ENCODE data around the gene ZNF213.
"Not testable (repeated sequence)": the region's sequence is repeated elsewhere in the genome, so short reads cannot be mapped to it uniquely, and the experiment has no call there.

Gene ZNF213

DNA sequence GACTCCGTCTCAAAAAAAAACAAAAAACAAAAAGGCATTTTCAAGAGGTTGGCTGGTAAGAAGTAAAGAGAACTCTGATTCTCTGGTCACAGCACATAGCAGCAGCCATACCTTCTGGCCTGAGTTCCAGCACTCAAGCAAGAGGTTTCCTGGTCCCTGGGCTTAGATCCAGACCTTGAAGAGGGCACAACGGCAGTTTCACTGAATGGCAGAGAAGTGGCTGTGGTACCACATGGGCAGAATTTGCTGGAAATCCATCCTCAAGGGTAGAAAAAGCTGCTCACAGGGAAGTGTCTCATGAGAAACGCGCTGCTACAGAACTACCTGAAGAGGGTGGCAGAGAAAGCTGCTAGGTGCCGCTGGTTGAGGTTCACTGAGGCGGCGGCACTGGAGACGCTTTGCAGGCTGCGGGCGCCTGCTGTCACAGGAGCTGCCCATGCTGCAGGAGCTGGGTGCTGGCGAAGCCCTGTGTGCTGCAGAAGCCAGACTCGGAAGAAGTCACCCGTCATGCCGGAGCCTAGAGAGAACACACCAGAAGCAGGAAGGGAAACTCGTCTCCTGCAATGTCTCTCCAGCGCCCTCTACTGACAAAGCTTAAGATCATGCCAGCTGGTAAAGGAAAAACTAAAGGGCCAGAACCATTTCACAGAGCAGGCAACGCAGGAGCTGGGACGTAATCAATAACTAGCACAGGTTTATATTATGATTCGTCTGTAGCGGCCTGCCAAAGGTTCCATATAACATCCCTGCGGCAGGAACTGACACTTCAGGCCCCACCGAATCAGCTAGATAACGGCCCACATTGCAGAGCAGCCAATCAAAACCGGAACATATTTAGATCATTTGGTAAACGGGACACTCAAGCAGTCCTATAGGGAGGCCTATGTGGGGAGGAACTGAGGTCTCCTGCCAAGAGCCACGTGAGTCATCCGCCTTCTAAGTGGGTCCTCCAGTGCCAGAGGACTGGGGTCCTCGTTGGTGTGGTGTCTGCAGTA is 5.4 kb upstream of the ZNF213 start:
- peak; percentile 45 to 63 for DNase-seq (ENCODE audit: low read depth in 2 of 2)

DNA sequence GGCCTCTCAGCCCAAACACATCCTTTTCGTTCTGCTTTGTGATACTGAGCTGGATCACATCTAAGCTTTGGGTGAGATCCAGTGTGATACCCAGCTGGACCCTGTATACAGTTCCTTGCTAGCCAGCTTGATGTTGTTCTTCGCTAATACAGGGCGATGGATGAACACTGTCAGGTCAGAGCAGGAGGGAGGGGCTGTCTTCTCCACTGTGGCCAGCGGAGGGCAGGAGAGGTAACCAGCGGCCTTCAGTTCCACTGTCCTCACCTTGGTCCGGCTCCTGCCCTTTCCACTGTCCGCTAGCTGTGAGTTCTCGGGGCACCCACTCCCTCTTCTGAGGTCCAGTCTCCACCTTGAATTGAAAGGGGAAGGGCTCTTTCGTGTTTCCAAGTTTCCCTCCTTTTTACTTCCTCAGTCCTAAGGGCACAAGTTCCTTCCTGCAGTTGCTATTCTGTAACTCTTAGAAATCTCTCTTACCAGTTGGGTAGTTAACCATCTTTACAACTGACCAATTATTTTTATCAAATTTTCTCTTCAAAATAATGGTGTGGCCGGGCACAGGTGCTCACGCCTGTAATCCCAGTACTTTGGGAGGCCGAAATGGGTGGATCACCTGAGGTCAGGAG is 3.0 kb upstream of the ZNF213 start:
- DNase-seq (ENCODE audit: low read depth in 2 of 2), result no peak

DNA sequence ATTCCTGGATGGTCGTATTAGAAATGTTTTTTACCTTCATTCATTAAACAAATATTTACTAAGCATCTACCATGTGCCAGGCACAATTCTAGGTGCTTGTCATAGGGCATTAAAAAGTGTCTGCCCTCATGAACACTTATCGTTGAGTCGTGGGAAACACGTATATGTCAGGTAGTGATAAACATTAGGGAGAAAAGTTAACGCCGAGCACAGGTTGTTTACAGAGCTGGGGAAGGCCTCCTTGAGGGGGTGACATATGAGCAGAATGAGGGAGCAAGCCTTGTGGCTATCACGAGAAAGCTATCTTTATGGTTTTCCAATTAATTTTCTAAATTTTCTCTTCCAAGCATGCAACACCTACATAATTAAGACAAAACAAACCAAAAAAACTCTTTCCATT is 985 bp upstream of the ZNF213 start:
- DNase-seq (ENCODE audit: low read depth in 2 of 2), result no peak

DNA sequence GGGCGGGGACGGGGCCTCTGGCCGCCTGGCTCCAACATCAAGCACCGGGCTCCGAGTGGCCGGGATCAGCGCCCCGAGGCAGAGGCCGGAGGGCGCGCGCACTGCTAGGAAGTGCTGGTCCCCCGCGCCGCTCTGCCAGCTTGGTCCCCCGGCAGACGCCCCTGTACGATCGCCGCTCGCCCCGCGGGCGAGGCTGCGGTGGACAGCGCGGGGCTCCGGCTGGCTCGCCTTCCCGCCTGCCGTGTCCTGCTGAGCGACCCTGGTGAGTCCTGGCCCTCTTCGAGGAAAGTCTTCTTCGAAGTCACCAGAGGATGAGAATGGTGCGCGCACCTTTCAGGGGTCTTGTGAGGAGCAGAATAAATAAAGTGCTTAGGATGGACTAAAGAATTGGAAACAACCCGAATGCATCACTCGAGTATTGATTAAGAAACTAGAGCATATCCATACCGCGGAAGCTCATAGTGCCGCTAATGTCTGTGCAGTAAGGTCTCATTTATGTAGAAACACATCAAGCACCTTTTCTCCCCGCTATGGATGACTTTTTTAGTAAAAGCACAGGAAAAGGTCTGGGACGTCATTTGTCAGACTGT is 392 bp downstream of the ZNF213 start:
- DNase-seq (ENCODE audit: low read depth in 2 of 2), result no peak

DNA sequence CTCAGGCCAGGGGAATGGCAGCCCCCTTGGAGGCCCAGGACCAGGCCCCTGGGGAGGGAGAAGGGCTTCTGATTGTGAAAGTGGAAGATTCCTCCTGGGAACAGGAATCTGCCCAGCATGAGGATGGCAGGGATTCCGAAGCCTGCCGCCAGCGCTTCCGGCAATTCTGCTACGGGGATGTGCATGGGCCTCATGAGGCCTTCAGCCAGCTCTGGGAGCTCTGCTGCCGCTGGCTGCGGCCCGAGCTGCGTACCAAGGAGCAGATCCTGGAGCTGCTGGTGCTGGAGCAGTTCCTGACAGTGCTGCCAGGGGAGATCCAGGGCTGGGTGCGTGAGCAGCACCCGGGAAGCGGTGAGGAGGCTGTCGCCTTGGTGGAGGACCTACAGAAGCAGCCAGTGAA is 2.4 kb downstream of the ZNF213 start:
- no peak for DNase-seq (ENCODE audit: low read depth in 2 of 2)

DNA sequence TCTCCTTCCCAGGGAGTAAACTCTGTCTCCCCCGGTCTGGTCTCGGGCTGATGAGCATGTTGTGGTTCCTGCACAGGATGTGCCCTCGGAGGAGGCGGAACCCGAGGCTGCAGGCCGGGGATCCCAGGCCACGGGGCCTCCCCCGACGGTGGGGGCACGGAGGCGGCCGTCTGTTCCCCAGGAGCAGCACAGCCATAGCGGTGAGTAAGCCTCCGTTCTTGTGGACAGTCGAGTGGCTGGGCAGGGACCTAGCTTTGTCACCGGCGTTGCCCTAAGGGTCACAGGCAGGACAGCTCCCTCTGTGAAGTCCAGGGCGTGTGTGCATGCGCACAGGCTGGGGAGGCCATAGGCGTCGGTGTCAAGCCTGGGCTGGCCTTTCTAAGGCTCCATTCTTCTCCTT is 3.5 kb downstream of the ZNF213 start:
- no peak for DNase-seq (ENCODE audit: low read depth in 2 of 2)

DNA sequence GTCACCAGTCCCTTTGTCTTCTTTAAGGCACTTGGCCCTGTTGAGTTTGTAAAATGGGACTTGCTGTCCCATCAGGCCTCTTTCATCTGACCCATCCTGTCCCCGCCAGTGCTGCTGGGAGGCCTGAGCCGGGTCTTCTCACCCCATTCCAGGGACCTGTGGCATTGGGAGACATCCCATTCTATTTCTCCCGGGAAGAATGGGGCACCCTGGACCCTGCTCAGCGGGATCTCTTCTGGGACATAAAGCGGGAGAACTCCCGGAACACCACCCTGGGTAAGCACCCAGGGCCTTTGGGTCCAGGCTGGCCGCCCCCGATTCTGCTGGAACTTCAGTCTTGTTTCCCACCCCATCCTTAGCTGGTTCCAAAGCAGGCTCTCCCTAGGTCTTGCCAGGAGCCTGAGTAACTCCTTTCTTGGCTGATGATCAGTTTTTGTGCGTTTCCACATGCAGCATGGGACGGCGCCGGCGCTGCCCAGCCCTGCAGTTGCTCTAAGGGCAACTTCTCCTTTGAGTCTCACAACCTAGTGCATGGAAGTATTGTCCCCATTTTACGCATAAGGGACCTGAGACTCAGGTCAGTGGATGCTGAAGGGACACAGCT is 4.1 kb downstream of the ZNF213 start:
- no peak for DNase-seq (ENCODE audit: low read depth in 2 of 2)

DNA sequence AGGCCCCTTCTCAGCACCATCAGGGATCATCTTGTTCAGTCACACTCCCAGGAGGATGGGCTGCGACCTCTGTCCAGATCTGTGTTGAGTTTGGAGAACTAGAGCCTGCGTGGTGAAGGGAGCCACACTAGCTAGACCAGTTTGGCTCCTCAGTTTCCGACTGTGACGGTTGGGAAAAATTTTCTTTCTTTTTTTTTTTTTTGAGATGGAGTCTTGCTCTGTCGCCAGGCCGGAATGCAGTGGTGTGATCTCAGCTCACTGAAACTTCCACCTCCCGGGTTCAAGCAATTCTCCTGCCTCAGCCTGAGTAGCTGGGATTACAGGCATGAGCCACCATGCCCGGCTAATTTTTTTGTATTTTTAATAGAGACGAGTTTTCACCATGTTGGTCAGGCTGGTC is 4.7 kb downstream of the ZNF213 start:
- not testable (repeated sequence) for DNase-seq (ENCODE audit: low read depth in 2 of 2)

DNA sequence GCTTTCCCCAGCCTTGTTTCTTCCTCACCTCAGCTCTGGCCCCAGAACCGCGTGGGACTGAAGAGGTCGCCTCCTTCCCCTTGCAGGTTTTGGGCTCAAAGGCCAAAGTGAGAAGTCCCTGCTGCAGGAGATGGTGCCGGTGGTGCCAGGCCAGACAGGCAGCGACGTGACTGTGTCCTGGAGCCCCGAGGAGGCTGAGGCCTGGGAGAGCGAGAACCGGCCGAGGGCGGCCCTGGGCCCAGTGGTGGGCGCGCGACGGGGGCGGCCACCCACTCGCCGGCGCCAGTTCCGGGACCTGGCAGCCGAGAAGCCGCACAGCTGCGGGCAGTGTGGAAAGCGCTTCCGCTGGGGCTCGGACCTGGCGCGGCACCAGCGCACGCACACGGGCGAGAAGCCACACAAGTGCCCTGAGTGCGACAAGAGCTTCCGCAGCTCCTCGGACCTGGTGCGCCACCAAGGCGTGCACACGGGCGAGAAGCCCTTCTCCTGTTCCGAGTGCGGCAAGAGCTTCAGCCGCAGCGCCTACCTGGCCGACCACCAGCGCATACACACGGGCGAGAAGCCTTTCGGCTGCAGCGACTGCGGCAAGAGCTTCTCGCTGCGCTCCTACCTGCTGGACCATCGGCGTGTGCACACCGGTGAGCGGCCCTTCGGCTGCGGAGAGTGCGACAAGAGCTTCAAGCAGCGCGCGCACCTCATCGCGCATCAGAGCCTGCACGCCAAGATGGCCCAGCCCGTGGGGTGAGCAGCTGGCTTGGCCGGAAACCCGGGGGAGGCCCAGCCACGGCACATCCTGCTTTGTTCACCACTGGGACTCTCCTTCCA is 6.0 kb downstream of the ZNF213 start:
- DNase-seq (ENCODE audit: low read depth in 2 of 2), result no peak

DNA sequence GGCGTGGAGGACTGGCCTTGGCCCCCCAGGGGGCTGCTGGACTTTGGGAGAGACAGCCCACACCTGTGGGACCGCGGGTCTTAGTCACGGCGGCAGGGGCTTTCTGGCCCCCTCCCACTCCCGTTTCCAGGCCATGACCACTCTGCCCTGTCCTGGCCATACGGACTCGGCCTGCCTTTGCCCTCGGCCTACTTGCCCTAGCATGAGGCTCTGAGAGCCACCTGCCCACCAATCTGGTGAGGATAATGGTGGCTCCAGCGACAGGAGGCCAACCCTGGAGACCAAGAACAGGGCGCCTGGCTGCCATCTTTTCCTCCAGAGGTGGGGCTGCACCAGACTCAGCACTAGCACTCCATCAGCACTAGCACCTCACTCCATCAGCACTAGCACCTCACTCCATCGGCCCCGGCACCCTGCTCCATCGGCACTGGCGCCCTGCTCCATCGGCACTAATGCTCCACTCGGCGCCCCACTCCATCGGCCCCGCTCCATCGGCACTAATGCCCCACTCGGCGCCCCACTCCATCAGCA is 7.0 kb downstream of the ZNF213 start:
- DNase-seq (ENCODE audit: low read depth in 2 of 2), result no peak

DNA sequence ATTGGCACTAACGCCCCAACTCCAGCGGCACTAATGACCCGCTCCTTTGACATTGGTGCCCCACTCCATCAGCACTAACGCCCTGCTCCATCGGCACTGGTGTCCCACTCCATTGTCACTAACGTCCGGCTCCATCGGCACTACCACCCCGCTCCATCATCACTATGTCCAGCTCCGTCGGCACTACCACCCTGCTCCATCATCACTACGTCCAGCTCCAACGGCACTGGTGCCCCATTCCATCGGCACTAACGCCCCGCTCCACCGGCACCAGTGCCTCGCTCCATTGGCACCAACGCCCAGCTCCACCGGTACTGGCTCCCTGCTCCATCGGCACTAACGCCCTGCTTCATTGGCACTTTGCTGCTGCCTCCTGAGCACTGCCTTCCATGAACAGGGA is 7.5 kb downstream of the ZNF213 start:
- no peak for DNase-seq (ENCODE audit: low read depth in 2 of 2)

DNA sequence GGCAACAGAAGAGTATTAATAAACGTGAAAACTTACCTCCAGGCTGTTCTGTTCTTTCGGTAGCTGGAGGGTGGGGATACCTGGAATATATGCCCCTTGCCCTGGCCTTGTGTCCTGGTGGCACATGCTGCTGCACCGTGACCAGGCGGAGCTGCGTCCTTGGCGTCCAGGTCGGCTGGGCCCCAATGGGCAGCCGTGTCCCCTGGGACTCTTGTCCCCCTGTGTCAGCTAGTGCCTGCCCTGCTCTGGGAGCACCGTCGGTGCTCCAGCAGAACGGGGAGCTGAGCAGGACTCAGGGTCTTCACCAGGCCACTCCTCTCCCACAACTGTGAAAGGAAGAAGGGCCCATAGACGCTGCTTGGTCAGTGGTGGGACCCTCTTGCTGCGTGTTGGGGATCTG is 7.9 kb downstream of the ZNF213 start:
- DNase-seq (ENCODE audit: low read depth in 2 of 2), result no peak

DNA sequence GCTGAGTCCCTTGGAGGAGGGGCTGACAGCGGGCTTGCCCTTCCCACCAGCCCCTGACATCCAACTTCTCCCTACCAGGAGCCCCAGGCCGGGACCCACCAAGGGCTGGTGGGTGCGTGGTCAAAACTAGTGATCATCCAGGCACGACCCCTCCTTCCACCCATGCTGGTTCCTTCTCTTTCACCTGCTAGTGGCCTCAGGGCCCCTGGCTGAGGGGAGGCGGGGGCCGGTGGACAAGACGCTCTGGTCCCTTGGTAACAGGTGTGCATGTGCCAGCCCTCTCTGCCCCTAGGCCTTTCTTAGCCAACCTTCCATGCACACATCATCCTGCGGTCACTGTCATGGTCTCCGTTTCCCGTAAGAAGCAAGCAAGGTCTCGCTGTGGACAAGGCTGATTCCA is 8.4 kb downstream of the ZNF213 start:
- no peak for DNase-seq (ENCODE audit: low read depth in 2 of 2)

DNA sequence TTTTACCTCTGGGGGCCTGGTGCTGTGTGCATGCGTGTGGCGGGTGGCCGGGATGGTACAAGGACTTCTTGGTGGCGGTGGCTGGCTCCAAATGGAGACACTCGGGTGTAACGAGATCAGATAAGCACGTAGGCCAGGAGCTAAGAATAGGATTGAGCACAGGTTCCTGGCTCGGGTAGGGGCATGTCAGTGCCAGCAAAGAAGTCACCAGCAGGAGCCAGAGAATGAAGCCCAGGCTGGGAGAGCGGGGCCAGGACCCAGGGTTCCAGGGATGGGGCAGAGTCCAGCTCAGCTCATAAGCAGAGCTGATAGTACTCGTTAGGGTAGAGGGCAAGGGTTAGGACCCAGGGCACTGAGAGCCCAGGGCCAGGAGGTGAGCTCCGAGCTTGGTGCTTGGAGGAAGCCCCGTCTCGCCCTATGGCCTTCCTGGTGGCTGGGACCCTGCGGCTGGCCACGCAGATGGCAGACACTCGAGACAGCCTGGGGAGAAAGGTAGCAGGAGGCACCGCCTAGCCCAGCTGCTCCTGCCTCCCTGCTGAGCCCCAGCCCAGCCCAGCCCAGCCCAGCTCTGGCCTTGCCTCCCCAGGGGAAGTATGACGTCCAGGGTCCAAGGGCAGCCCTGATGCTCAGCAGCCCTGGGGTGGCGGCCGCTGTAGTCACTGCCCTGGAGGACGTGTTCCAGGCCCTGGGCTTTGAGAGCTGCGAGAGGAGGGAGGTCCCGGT is 8.9 kb downstream of the ZNF213 start:
- no peak for DNase-seq (ENCODE audit: low read depth in 2 of 2)

DNA sequence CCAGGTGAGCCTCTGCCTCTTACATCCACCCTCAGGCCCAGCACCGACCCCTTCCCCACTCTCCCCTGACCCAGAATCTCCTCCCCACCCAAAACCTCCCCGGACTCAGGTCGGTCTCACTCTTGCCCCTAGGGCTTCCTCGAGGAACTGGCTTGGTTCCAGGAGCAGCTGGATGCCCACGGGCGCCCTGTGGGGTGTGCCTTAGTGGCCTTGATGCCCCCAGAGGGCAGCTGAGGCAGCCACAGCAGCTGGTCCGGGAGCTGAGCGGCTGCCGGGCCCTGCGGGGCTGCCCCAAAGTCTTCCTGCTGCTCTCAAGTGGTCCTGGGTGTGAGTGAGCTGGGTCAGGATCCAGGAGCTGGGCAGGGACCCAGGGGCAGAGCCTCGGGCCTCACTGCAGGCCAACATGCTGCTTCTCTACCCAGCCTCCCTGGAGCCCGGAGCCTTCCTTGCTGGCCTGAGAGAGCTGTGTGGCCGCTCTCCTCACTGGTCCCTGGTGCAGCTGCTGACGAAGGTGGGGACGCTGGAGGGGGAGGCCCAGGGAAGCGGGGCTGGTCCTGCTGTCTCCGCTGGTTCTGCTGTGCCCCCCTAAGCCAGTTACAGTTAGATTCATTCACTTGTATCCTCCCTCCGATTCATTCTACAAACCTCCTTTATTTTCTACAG is 9.6 kb downstream of the ZNF213 start:
- no peak for DNase-seq (ENCODE audit: low read depth in 2 of 2)

DNA sequence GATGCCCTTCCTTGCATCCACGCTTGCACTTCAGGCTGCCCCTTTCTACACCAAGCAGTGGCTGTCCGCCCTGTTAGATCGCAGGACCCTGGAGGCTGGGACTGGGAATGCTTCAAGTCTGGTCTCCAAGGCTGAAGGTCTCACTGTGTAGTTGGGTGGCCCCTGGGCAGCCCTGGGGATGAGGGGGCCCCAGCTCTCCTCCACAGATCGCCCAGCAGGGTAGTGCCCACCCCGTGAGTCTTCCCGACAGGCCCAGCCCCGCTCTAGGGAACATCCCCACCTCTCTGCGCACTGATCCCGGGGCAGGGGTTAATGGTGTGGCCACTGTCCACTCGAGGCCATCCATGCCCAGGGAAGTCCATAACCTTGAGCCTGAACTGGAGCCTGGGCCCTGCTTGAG is 10.3 kb downstream of the ZNF213 start:
- DNase-seq (ENCODE audit: low read depth in 2 of 2), result no peak

DNA sequence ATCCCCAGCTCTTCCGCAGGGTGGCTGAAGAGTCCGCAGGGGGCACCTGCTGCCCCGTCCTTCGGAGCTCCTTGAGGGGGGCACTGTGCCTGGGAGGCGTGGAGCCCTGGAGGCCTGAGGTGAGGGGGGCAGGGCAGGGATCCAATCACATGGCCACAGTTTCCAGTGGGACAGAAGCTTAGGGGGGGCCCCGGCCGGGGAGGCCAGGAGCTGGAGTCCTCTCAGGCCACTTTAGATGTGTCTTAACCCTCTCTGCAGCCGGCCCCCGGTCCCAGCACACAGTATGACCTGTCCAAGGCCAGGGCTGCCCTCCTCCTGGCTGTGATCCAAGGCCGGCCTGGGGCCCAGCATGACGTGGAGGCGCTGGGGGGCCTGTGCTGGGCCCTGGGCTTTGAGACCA is 10.8 kb downstream of the ZNF213 start:
- DNase-seq (ENCODE audit: low read depth in 2 of 2), result no peak

DNA sequence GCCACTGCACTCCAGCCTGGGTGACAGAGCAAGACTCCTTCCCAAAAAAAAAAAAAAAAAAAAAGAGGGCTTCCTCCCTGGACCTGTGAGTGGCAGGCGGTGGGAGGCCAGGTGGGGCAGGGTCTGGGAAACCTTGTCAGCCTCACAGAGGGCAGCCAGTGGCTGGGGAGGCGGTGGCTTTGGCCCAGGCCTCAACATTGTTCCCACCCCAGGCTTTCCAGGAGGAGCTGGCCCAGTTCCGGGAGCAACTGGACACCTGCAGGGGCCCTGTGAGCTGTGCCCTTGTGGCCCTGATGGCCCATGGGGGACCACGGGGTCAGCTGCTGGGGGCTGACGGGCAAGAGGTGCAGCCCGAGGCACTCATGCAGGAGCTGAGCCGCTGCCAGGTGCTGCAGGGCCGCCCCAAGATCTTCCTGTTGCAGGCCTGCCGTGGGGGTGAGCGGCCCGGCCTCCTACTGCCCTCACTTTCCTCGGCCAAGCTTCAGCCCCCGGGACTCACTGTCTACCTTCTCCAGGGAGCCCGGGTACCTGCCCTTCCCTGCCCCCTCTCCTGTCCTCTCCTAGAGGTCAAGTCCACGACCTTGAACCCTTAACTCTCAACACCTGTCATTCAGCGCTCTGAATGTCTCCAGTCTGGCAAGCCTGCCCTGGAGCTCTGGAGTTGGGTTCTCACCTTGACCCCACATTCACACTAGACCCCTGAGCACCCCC is 12.4 kb downstream of the ZNF213 start:
- DNase-seq (ENCODE audit: low read depth in 2 of 2), result no peak

DNA sequence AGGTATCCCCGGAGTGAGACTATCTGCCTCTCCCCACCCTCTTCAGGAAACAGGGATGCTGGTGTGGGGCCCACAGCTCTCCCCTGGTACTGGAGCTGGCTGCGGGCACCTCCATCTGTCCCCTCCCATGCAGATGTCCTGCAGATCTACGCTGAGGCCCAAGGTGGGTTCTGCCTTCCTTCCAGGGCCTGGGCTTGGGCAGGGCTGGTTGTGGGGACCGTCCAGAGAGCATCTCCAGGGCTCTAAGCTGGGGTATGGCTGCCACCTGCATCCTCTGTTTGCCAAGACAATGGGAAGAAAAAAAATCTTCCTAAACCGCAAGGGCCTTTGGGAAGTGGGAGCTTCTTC is 12.9 kb downstream of the ZNF213 start:
- DNase-seq (ENCODE audit: low read depth in 2 of 2), result no peak

Measured in stimulated activated CD8-positive, alpha-beta memory T cell treated with anti-CD3 and anti-CD28 coated beads, Interleukin-15, amount 100 ng/mL, for 4 hours (primary cell).